ENCODE measurements around the gene SEPTIN8. TPM values are rescaled to one million over a fixed set of nuclear protein-coding genes. Genes with fewer than 3 reads are reported as not detected.

The SEPTIN8 gene
- total RNA-seq, 1 donor from 2014 or later: 62.7 TPM

DNA sequence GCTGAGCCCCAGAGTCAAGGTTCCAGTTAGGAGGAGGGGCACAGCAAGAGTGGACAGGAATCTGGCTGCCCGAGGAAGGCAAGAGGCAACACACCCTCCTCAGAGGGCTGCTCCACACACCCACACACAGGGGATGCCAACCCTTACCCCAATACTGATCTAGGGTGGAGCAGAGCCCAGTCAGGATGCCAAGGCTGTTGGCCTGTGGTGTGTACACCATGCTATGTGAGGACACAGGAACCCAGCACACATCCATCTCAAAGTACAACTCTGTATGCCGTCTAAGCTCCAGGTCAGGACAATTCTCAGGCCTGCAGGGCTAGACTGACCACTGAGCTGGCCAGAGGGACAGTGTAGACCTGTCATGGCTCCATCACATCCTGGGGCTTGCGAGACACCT, 2.6 kb downstream of the SEPTIN8 start:
- Mint-ChIP-seq H3K27me3 (peaks cover 15% of the 10 kb centered on the region), H3K9me3 (no peaks in the 10 kb centered on the region), H3K4me3 (peak overlapping the region; percentile 80), H3K36me3 (no peaks in the 10 kb centered on the region), H3K27ac (no peak overlapping the region), H3K4me1 (ENCODE audit: unreplicated experiment) (peaks cover 29% of the 10 kb centered on the region)
- TF ChIP-seq CTCF (conservative IDR thresholded peaks at IDR 0.05): no peak
- no peak for DNase-seq (ENCODE audit: extremely low spot score, unreplicated experiment)

GRCh38 chr5:132773601-132774355, 3.3 kb downstream of the SEPTIN8 start:
- peaks cover 29% of the 10 kb centered on the region for H3K4me1 Mint-ChIP-seq (ENCODE audit: unreplicated experiment)
- no peak for TF ChIP-seq CTCF (conservative IDR thresholded peaks at IDR 0.05)

DNA sequence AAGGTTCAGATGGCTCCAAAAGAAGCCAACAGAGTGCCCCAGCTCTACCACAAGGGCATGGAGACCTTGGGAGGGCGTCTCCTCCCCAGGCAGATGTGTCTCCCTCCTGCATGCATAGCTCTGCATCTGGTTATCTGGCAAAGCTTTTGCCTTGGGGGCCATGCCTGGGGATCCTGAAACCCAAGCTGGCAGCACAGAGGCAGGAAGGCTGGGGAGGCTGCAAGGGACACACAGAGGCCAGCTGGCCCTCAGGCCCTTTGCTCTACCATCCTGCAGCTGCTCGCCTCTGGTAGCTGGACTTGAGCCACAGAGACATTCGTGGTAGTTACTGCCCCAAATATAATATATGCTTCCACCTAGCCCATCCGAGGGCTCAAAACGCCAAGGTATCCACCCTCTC, 3.9 kb downstream of the SEPTIN8 start:
- DNase-seq (ENCODE audit: extremely low spot score, unreplicated experiment): no peak
- H3K36me3 Mint-ChIP-seq: no peaks in the 10 kb centered on the region
- peaks cover 5% of the 10 kb centered on the region for H3K27me3 Mint-ChIP-seq
- H3K9me3 Mint-ChIP-seq: no peaks in the 10 kb centered on the region
- no peak overlapping the region for H3K4me3 Mint-ChIP-seq
- peaks cover 29% of the 10 kb centered on the region for H3K4me1 Mint-ChIP-seq (ENCODE audit: unreplicated experiment)
- TF ChIP-seq CTCF (conservative IDR thresholded peaks at IDR 0.05): no peak
- no peak overlapping the region for H3K27ac Mint-ChIP-seq

More at GRCh38 chr5:132773601-132774355, 3.3 kb downstream of the SEPTIN8 start:
- Mint-ChIP-seq H3K27ac (no peak overlapping the region), H3K4me3 (peak overlapping the region; percentile 59), H3K27me3 (peaks cover 10% of the 10 kb centered on the region), H3K9me3 (no peaks in the 10 kb centered on the region), H3K36me3 (no peaks in the 10 kb centered on the region)
- no peak for DNase-seq (ENCODE audit: extremely low spot score, unreplicated experiment)

GRCh38 chr5:132772291-132773070, 4.6 kb downstream of the SEPTIN8 start:
- no peaks in the 10 kb centered on the region for H3K27me3 Mint-ChIP-seq
- TF ChIP-seq CTCF (conservative IDR thresholded peaks at IDR 0.05): no peak
- H3K4me1 Mint-ChIP-seq (ENCODE audit: unreplicated experiment): peaks cover 29% of the 10 kb centered on the region
- DNase-seq (ENCODE audit: extremely low spot score, unreplicated experiment): no peak
- no peaks in the 10 kb centered on the region for H3K36me3 Mint-ChIP-seq
- no peak overlapping the region for H3K27ac Mint-ChIP-seq
- no peak overlapping the region for H3K4me3 Mint-ChIP-seq
- no peaks in the 10 kb centered on the region for H3K9me3 Mint-ChIP-seq

DNA sequence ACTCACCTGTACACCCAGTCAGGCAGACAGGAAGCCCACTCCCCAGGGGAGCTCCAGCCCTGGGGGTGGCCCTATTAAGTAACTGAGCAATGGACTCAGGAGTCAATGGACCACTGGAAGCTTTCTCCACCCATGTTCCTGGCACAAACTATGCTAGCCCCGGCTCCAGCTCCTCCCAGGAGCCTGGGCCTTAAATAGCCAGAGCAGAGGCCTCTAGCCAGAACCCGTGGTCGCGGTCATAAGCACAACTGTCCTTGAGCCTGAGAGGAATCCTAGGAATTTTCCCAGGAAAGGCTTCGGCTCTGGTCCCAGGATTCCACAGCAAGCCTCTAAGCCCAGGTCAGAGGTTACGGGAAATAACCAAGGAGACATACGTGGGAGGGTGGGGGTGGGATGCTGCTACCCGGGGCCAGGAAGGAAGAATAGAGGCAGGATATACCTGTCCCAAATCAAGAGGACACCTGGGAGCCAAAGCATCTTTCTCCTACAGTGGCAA, 5.5 kb downstream of the SEPTIN8 start:
- no peaks in the 10 kb centered on the region for H3K27me3 Mint-ChIP-seq
- no peak overlapping the region for H3K4me3 Mint-ChIP-seq
- no peak for DNase-seq (ENCODE audit: extremely low spot score, unreplicated experiment)
- H3K4me1 Mint-ChIP-seq (ENCODE audit: unreplicated experiment): peaks cover 29% of the 10 kb centered on the region
- H3K36me3 Mint-ChIP-seq: peaks cover 5% of the 10 kb centered on the region
- no peak for TF ChIP-seq CTCF (conservative IDR thresholded peaks at IDR 0.05)
- H3K27ac Mint-ChIP-seq: no peak overlapping the region
- no peaks in the 10 kb centered on the region for H3K9me3 Mint-ChIP-seq
